HG02571 (cell line): ENCODE results near the gene CYSRT1.
"Not testable (repeated sequence)": the region's sequence is repeated elsewhere in the genome, so short reads cannot be mapped to it uniquely, and the experiment has no call there.

Experiments
- ATAC-seq: cut with Tn5 transposase; IDR thresholded peaks from one replicate; pipeline ENCODE4 v1.9.1; 2021; ENCODE audit warnings: mild to moderate bottlenecking, moderate library complexity; ENCODE audit not compliant: unreplicated experiment

CYSRT1 gene

GRCh38 chr9:137247916-137248175 lies 22.9 kb downstream of the CYSRT1 start:
- no peak for ATAC-seq

- ATAC-seq = no peak
These were observed 25.6 kb downstream of the CYSRT1 start for GRCh38 chr9:137250329-137251193.

GRCh38 chr9:137251194-137251461 lies 26.2 kb downstream of the CYSRT1 start, which contains the start of gene STPG3:
Gene STPG3, plus strand, starts transcription at chr9:137251286. Its CDS starts 1 bp downstream, at chr9:137251287.
- no peak for ATAC-seq

DNA sequence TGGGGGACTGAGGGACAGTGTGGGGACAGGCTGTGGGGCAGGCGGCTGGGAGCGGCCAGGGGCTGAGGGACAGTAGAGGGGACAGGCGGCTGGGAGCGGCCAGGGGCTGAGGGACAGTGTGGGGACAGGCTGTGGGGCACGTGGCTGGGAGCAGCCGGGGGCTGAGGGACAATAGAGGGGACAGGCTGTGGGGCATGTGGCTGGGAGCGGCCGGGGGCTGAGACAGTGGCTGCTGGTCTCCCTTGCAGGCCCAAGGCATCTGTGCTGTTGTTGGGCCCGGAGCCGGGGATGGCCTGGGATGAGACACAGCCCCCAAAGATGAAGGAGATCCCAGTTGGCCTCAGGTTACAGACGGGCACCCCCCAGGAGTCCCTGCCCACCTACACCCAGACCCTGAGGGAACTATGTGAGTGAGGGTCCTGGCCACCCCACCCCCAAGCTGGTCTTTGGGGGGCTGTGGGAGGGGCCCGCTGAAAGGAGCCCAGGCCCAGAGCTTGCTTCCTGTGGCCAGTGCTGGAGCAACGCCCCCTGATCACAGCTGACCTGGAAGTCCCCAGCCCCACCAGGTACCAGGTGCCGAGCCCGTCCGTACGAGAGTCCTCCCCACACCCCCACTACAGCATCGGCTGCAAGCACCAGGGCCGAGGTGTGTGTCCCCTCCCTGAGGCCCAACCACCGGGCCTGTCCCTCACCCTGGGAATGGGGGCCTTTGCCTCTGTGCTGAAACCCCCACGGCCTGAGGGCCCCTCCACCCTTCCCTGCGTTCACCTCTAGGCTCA lies 26.7 kb downstream of the CYSRT1 start:
- no peak for ATAC-seq

GRCh38 chr9:137252555-137253506 lies 27.9 kb downstream of the CYSRT1 start:
- ATAC-seq = no peak

DNA sequence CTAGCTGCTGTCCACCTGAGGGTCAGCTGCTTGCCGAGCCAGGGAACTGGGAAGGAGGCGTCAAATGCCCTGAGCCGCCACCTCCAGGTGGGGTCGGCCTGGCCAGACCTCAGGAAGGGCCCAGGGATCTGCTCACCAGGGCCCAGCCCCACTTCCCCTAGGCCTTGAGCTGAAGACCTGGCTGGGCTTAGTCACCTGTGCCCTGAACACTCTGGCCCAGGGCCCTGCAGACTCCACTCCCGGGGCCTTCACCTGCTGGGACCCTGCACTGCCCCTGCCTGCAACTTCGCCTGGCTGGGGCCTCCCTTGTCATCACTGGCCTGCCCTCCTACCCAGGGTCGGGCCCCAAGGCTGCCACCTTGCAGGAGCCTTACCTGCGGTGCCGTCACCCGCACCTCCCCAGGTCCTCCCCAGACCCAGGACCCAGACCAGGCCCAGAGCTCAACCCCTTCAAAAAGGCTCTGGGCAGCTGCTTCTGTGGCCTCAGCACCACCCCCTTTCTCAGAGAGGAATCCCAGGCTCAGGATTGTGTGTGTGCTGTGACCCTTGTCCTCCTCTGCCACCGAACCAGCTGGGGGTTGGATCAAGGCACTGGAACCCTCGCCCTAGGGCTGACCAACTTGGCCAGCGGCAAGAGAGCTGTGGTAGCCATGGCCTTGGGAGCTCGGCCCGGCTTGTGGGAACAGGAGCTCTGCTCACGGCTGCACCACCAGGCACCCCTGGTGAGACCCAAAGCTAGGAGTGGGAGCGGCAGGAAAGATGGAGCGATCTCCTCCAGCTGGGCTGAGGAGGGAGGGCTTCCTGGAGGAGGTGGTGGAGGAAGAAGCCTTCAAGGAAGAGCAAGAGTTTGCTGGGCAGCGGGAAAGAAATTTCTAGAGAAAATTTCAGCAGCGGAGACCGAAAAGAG lies 29.0 kb downstream of the CYSRT1 start:
- ATAC-seq = no peak

- peak; percentile 79 for ATAC-seq
These were observed 29.9 kb downstream of the CYSRT1 start, which contains the start of gene NELFB for GRCh38 chr9:137254624-137255447. Gene NELFB, plus strand, starts transcription at chr9:137255327.

- ATAC-seq = no peak
These were observed 30.6 kb downstream of the CYSRT1 start for GRCh38 chr9:137255448-137256114.

DNA sequence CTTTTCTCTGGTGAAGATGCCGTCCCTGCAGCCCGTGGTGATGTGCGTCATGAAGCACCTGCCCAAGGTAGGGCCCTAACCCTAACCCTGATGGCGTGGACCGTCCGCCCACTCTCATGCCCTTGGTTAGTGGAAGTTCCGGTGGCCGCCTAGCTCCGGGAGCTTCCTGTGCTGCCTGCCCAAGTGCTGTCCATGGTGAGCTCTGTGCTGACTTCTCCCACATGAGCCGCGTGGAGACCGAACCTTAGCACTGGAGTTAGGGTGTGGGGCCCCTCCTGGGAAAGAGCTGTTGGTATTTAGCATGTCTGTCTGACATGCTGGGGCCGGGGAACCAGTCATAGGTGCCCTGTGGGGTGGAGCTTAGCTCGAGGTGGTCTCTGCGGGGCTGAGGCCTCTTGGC lies 31.4 kb downstream of the CYSRT1 start:
- ATAC-seq = no peak

- no peak for ATAC-seq
These were observed 31.9 kb downstream of the CYSRT1 start for GRCh38 chr9:137256856-137257255.

GRCh38 chr9:137262173-137262908 lies 37.4 kb downstream of the CYSRT1 start:
- ATAC-seq = not testable (repeated sequence)

DNA sequence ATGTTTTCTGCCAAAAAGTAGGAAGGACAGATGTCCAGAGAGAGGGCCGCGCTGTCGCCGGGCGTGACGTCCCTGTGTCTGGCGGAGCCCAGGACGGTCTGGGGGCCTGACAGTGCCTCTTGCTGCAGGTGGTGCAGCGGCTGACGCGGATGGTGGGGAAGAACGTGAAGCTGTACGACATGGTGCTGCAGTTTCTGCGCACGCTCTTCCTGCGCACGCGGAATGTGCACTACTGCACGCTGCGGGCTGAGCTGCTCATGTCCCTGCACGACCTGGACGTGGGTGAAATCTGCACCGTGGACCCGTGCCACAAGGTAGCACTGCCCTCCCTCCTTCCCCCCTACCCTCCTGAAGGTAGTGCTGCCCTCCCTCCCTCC lies 37.9 kb downstream of the CYSRT1 start:
- no peak for ATAC-seq

GRCh38 chr9:137263506-137263905 lies 38.5 kb downstream of the CYSRT1 start:
- no peak for ATAC-seq

- no peak for ATAC-seq
These were observed 39.1 kb downstream of the CYSRT1 start for GRCh38 chr9:137264067-137264466.

DNA sequence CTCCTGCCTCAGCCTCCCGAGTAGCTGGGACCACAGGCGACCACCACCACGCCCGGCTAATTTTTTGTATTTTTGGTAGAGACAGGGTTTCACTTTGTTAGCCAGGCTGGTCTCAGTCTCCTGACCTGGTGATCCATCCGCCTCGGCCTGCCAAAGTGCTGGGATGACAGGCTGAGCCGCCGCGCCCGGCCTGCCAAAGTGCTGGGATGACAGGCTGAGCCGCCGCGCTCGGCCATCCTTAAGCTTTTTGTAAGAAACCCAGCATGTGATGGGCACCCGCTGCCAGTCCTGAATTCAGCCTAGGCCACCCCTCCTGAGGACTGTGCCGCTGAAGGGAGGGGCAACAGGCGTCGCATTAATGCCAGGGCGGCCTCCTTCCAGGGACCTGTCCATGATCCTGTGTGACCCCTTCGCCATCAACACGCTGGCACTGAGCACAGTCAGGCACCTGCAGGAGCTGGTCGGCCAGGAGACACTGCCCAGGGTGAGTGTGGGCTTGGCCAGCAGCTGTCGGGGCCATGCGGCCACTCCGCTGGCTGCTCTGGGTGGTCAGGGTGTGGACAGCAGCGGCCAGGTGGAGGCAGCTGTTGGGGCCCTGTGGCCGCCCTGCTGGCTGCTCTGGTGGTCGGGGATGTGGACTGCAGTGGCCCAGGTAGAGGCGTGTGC lies 40.7 kb downstream of the CYSRT1 start:
- ATAC-seq = no peak

GRCh38 chr9:137266162-137266527 lies 41.2 kb downstream of the CYSRT1 start:
- no peak for ATAC-seq

- no peak for ATAC-seq
These were observed 41.8 kb downstream of the CYSRT1 start for GRCh38 chr9:137266585-137267453.
